Activated CD8-positive, alpha-beta T cell treated with anti-CD3 and anti-CD28 coated beads, Interleukin-2, amount 10 ng/mL, durations not matched to agents 7 days and 5 days (primary cell): ENCODE data around the gene GALNT17. TPM values are rescaled to one million over a fixed set of nuclear protein-coding genes. Genes with fewer than 3 reads are reported as not detected.

Experiments used
- ATAC-seq: fragments of 150-1000 bp; cut with Tn5 transposase; one replicate; pipeline ENCODE4 v1.10.0; 2021; ENCODE audit warnings: moderate library complexity
- CTCF ChIA-PET: fragments of 350-600 bp; sonication (Branson Sonifier 250); formaldehyde crosslinking; loops from one replicate; lab custom pipeline; 2021; ENCODE audit warnings: antibody characterized with exemption; lab: Charles Lee
- POLR2A ChIA-PET: fragments of 350-600 bp; sonication (Branson Sonifier 250); formaldehyde crosslinking; loops from one replicate; lab custom pipeline; 2021; ENCODE audit warnings: antibody characterized with exemption; lab: Charles Lee
- DNase-seq: peaks from one replicate; pipeline ENCODE4 v3.0.0-alpha.2; 2020
- H3K27ac Mint-ChIP-seq: one replicate; pipeline ENCODE4 v1.8.0; 2021; ENCODE audit warnings: mild to moderate bottlenecking, mixed read lengths
- H3K27me3 Mint-ChIP-seq: one replicate; pipeline ENCODE4 v1.8.0; 2021; ENCODE audit warnings: low read depth, mixed read lengths
- H3K36me3 Mint-ChIP-seq: one replicate; pipeline ENCODE4 v1.8.0; 2021; ENCODE audit warnings: low read depth, mixed read lengths
- H3K4me1 Mint-ChIP-seq: one replicate; pipeline ENCODE4 v1.8.0; 2021; ENCODE audit warnings: low read depth, mixed read lengths
- H3K4me3 Mint-ChIP-seq: one replicate; pipeline ENCODE4 v1.8.0; 2021; ENCODE audit warnings: mild to moderate bottlenecking, mixed read lengths
- H3K9me3 Mint-ChIP-seq: one replicate; pipeline ENCODE4 v1.8.0; 2022; ENCODE audit warnings: mixed read lengths; ENCODE audit not compliant: insufficient read depth
- total RNA-seq, 2 experiments: library from RNA; stranded (reverse); gene quantifications; one replicate each; pipeline ENCODE4 v1.2.3, GENCODE V29; 2021

GALNT17 gene
- total RNA-seq, 2 experiments from 2014 or later, result not detected

GRCh38 chr7:71544816-71545215, 412.9 kb downstream of the GALNT17 start:
- Mint-ChIP-seq H3K27me3 (no peaks in the 10 kb centered on the region), H3K4me3 (no peak overlapping the region), H3K36me3 (no peaks in the 10 kb centered on the region), H3K9me3 (peaks cover 5% of the 10 kb centered on the region), H3K4me1 (no peaks in the 10 kb centered on the region), H3K27ac (no peak overlapping the region)
- POLR2A ChIA-PET, result no interaction called here
- no peak for DNase-seq
- ATAC-seq, result no peak
- CTCF ChIA-PET, result no interaction called here

GRCh38 chr7:71547426-71547825, 415.5 kb downstream of the GALNT17 start:
- POLR2A ChIA-PET, result no interaction called here
- Mint-ChIP-seq H3K9me3 (peaks cover 5% of the 10 kb centered on the region), H3K27ac (no peak overlapping the region), H3K36me3 (no peaks in the 10 kb centered on the region), H3K4me1 (no peaks in the 10 kb centered on the region), H3K4me3 (no peak overlapping the region), H3K27me3 (no peaks in the 10 kb centered on the region)
- ATAC-seq (no peak), DNase-seq (no peak)
- CTCF ChIA-PET, result no interaction called here

DNA sequence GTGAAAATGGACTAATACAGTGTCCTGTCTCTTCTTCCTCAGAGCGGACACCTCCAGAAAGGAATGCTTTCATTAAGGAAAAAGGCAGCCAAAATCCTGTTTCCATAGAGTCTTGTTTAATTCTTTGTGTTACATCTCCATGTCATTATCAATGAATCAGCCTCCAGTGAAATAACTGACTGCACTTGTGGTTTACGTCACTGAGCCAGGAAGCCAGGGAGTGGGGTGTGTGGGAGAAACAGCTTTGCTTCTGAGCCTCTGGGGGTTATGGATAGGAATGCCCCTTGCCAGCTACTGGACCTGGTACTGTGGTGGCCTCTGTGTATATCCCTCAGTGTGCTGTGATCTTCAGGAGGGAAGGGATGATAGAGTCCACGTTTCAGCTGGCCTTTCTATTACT, 416.8 kb downstream of the GALNT17 start:
- POLR2A ChIA-PET, result no interaction called here
- no peak for DNase-seq
- no peak overlapping the region for H3K4me3 Mint-ChIP-seq
- H3K36me3 Mint-ChIP-seq, result no peaks in the 10 kb centered on the region
- CTCF ChIA-PET, result no interaction called here
- no peak overlapping the region for H3K27ac Mint-ChIP-seq
- H3K9me3 Mint-ChIP-seq, result peaks cover 5% of the 10 kb centered on the region
- H3K27me3 Mint-ChIP-seq, result no peaks in the 10 kb centered on the region
- no peak for ATAC-seq
- H3K4me1 Mint-ChIP-seq, result no peaks in the 10 kb centered on the region

DNA sequence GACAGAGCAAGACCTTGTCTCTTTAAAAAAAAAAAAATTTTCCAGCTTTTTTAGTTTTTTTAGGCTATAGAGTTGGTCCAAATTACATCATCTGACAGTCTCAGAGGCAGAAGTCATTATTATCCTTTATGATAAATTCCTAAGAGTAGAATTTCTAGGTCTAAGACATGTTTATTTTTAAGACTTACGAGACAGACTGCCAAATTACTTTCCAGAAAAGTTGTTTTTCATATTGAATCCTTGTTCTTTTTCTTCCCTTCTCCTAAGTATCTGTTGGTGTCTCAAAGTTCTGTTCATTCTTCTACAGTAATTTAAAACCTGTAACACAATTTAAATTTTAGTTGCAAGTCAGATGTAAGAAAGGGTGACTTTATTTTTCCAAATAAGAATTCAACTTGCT, 421.4 kb downstream of the GALNT17 start:
- ATAC-seq, result no peak
- H3K27ac Mint-ChIP-seq, result no peak overlapping the region

DNA sequence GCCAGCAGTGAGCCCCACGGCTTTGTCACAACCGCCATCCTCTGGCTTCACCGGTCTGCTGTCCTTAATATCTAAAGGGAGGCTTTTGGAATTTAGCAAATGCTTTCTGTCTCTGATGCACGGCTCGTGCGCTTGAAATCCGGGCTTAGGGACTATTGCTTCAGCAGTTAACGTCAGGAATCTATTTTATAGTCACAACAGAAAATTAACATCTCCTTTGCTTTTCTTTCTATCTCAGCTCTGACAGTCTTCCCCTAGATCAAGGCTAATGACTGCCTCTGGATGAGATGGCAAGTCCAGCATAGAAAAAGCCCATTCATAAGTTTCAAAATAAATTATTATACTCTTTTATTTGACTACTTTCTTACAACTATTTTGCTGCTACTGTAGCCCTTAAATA, 423.8 kb downstream of the GALNT17 start:
- ATAC-seq, result no peak
- Mint-ChIP-seq H3K4me1 (no peaks in the 10 kb centered on the region), H3K9me3 (peaks cover 4% of the 10 kb centered on the region), H3K36me3 (no peaks in the 10 kb centered on the region), H3K27me3 (no peaks in the 10 kb centered on the region), H3K4me3 (no peak overlapping the region), H3K27ac (no peak overlapping the region)
- CTCF ChIA-PET, result no interaction called here
- POLR2A ChIA-PET, result no interaction called here
- no peak for DNase-seq

More for the DNA sequence above, 421.4 kb downstream of the GALNT17 start:
- H3K4me3 Mint-ChIP-seq, result no peak overlapping the region
- DNase-seq, result no peak
- H3K9me3 Mint-ChIP-seq, result peaks cover 8% of the 10 kb centered on the region
- POLR2A ChIA-PET, result no interaction called here
- no peaks in the 10 kb centered on the region for H3K4me1 Mint-ChIP-seq
- H3K27me3 Mint-ChIP-seq, result no peaks in the 10 kb centered on the region
- no peaks in the 10 kb centered on the region for H3K36me3 Mint-ChIP-seq
- CTCF ChIA-PET, result no interaction called here

- DNase-seq (no peak), ATAC-seq (no peak)
- Mint-ChIP-seq H3K9me3 (peaks cover 10% of the 10 kb centered on the region), H3K27me3 (no peaks in the 10 kb centered on the region), H3K4me1 (no peaks in the 10 kb centered on the region), H3K36me3 (no peaks in the 10 kb centered on the region), H3K27ac (no peak overlapping the region), H3K4me3 (no peak overlapping the region)
- POLR2A ChIA-PET, result no interaction called here
- CTCF ChIA-PET, result no interaction called here
These were observed 427.1 kb downstream of the GALNT17 start for GRCh38 chr7:71558806-71559613.

GRCh38 chr7:71560354-71560995, 428.5 kb downstream of the GALNT17 start:
- Mint-ChIP-seq H3K4me1 (no peaks in the 10 kb centered on the region), H3K36me3 (no peaks in the 10 kb centered on the region), H3K27ac (no peak overlapping the region), H3K4me3 (no peak overlapping the region), H3K9me3 (peaks cover 6% of the 10 kb centered on the region), H3K27me3 (no peaks in the 10 kb centered on the region)
- no peak for DNase-seq
- ChIA-PET CTCF (no interaction called here), POLR2A (no interaction called here)
- no peak for ATAC-seq

DNA sequence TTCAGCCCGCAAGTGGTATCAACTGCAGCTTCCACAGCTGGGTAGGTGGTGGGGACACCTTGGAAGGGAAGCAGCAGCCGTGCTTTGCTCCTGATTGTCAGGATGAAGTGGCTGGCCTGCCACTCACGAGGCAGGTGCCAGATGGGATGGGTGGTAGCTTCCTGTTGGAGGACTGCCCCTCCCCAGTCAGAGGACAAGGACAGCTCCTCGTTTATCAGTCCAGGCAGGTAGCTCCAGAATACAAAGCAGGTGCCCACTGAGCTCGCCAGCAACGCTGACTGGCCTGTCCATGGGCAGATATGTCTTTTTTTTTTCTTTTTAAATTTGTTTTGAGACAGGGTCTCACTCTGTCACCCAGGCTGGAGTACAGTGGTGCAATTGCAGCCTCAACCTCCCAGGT, 431.3 kb downstream of the GALNT17 start:
- Mint-ChIP-seq H3K27me3 (no peaks in the 10 kb centered on the region), H3K9me3 (peaks cover 12% of the 10 kb centered on the region), H3K4me1 (no peaks in the 10 kb centered on the region), H3K4me3 (no peak overlapping the region), H3K27ac (no peak overlapping the region), H3K36me3 (no peaks in the 10 kb centered on the region)
- no peak for DNase-seq
- ChIA-PET CTCF (no interaction called here), POLR2A (no interaction called here)
- no peak for ATAC-seq

DNA sequence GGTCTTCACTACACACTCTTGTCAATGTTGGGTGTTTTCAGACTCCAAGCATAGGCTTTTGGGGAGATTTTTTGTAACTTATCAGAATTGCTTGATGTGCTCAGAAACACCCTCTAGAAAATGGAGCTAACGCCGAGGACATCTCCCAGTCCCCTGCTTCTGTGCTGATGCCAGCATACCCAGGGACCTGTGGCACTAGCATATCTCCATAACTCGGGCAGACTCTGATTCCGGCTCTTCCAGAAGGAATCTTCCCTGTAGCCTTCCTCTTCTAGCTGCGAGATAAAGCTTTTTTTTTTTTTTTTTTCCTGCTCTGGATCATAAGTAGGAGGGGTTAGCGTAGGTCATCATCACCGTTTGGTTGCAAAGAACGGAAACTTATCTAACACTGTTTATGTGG, 434.4 kb downstream of the GALNT17 start:
- Mint-ChIP-seq H3K9me3 (peaks cover 15% of the 10 kb centered on the region), H3K36me3 (no peaks in the 10 kb centered on the region), H3K4me1 (no peaks in the 10 kb centered on the region), H3K4me3 (no peak overlapping the region), H3K27ac (no peak overlapping the region), H3K27me3 (no peaks in the 10 kb centered on the region)
- no peak for ATAC-seq
- POLR2A ChIA-PET, result no interaction called here
- DNase-seq, result no peak
- CTCF ChIA-PET, result no interaction called here

- Mint-ChIP-seq H3K36me3 (no peaks in the 10 kb centered on the region), H3K4me3 (no peak overlapping the region), H3K4me1 (no peaks in the 10 kb centered on the region), H3K9me3 (peaks cover 15% of the 10 kb centered on the region), H3K27ac (no peak overlapping the region), H3K27me3 (no peaks in the 10 kb centered on the region)
- CTCF ChIA-PET, result no interaction called here
- POLR2A ChIA-PET, result no interaction called here
- ATAC-seq (no peak), DNase-seq (no peak)
These were observed 435.0 kb downstream of the GALNT17 start for GRCh38 chr7:71566991-71567390.

- no peak for DNase-seq
- Mint-ChIP-seq H3K27me3 (no peaks in the 10 kb centered on the region), H3K9me3 (no peaks in the 10 kb centered on the region), H3K27ac (no peak overlapping the region), H3K4me3 (no peak overlapping the region), H3K4me1 (no peaks in the 10 kb centered on the region), H3K36me3 (no peaks in the 10 kb centered on the region)
- ChIA-PET POLR2A (no interaction called here), CTCF (no interaction called here)
- no peak for ATAC-seq
These were observed 442.4 kb downstream of the GALNT17 start for GRCh38 chr7:71574153-71574860.

DNA sequence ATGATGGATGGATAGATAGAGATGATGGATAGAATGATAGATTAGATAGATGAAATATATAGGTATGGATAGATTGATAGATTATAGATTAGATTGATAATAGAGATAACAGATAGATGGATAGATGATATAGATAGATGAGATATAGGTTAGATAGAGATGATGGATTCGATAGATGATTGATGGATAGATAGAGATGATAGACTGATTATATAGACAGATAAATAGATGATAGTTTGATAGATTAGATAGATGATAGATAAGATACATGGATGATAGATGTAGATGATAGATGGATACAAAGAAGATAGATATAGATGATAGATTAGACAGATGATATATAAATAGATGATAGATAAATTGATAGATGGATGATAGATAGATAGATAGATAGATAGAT, 448.1 kb downstream of the GALNT17 start:
- H3K9me3 Mint-ChIP-seq, result peaks cover 5% of the 10 kb centered on the region
- H3K27ac Mint-ChIP-seq, result no peak overlapping the region
- H3K4me3 Mint-ChIP-seq, result no peak overlapping the region
- H3K4me1 Mint-ChIP-seq, result no peaks in the 10 kb centered on the region
- H3K36me3 Mint-ChIP-seq, result no peaks in the 10 kb centered on the region
- CTCF ChIA-PET, result no interaction called here
- DNase-seq, result no peak
- no peak for ATAC-seq
- no peaks in the 10 kb centered on the region for H3K27me3 Mint-ChIP-seq
- POLR2A ChIA-PET, result no interaction called here
